ENCODE measurements around the gene INCA1. TPM values are rescaled to one million over a fixed set of nuclear protein-coding genes. Genes with fewer than 3 reads are reported as not detected.
A peak's percentile ranks its signal among the peaks of the same experiment; 100 is the strongest.

The INCA1 gene
- total RNA-seq, 1 donor from 2014 or later: not detected

- DNase-seq (ENCODE audit: low spot score in 2 of 2) (no peak), FAIRE-seq (no peak)
Observed at GRCh38 chr17:4972752-4973151, 24.6 kb downstream of the INCA1 start.

GRCh38 chr17:4972322-4972721 is 25.0 kb downstream of the INCA1 start:
- FAIRE-seq (no peak), DNase-seq (ENCODE audit: low spot score in 2 of 2) (no peak)

GRCh38 chr17:4971826-4972225 is 25.5 kb downstream of the INCA1 start:
- DNase-seq (ENCODE audit: low spot score in 2 of 2): no peak
- FAIRE-seq: no peak

- DNase-seq (ENCODE audit: low spot score in 2 of 2): no peak
Observed at GRCh38 chr17:4970273-4970672, 27.0 kb downstream of the INCA1 start.

GRCh38 chr17:4969551-4970173 is 27.7 kb downstream of the INCA1 start:
- no peak for DNase-seq (ENCODE audit: low spot score in 2 of 2)
- FAIRE-seq: no peak

More at GRCh38 chr17:4970273-4970672, 27.0 kb downstream of the INCA1 start:
- no peak for FAIRE-seq

GRCh38 chr17:4969047-4969550 is 28.2 kb downstream of the INCA1 start:
- no peak for FAIRE-seq
- DNase-seq (ENCODE audit: low spot score in 2 of 2): no peak

GRCh38 chr17:4968486-4969046 is 28.8 kb downstream of the INCA1 start:
- no peak for DNase-seq (ENCODE audit: low spot score in 2 of 2)
- FAIRE-seq: no peak

GRCh38 chr17:4967539-4968485 is 29.5 kb downstream of the INCA1 start, which contains the start of gene SPAG7:
Gene SPAG7 (minus strand): TSS chr17:4967817. CDS start chr17:4967804, 13 bp downstream.
- FAIRE-seq: no peak

GRCh38 chr17:4966844-4967538 is 30.3 kb downstream of the INCA1 start:
- FAIRE-seq (peak; percentile 97), DNase-seq (ENCODE audit: low spot score in 2 of 2) (peak; percentile 97 to 98)

More at GRCh38 chr17:4967539-4968485, 29.5 kb downstream of the INCA1 start, which contains the start of gene SPAG7:
- peak; percentile 95 to 97 for DNase-seq (ENCODE audit: low spot score in 2 of 2)

GRCh38 chr17:4965311-4965986 is 31.9 kb downstream of the INCA1 start:
- FAIRE-seq (no peak), DNase-seq (ENCODE audit: low spot score in 2 of 2) (no peak)

GRCh38 chr17:4960279-4960922 is 36.9 kb downstream of the INCA1 start:
- DNase-seq (ENCODE audit: low spot score in 2 of 2) (no peak), FAIRE-seq (no peak)

GRCh38 chr17:4959261-4959965 is 37.9 kb downstream of the INCA1 start:
- FAIRE-seq: no peak
- no peak for DNase-seq (ENCODE audit: low spot score in 2 of 2)

- DNase-seq (ENCODE audit: low spot score in 2 of 2) (no peak), FAIRE-seq (no peak)
Observed at GRCh38 chr17:4958102-4958501, 39.2 kb downstream of the INCA1 start.

GRCh38 chr17:4956493-4957061 is 40.7 kb downstream of the INCA1 start:
- no peak for DNase-seq (ENCODE audit: low spot score in 2 of 2)
- no peak for FAIRE-seq

- FAIRE-seq (no peak), DNase-seq (ENCODE audit: low spot score in 2 of 2) (no peak)
Observed at GRCh38 chr17:4955091-4955490, 42.2 kb downstream of the INCA1 start.

- FAIRE-seq (no peak), DNase-seq (ENCODE audit: low spot score in 2 of 2) (no peak)
Observed at GRCh38 chr17:4953451-4953961, 43.8 kb downstream of the INCA1 start.

GRCh38 chr17:4951486-4951885 is 45.8 kb downstream of the INCA1 start:
- DNase-seq (ENCODE audit: low spot score in 2 of 2) (no peak), FAIRE-seq (no peak)

- FAIRE-seq: no peak
- no peak for DNase-seq (ENCODE audit: low spot score in 2 of 2)
Observed at GRCh38 chr17:4950746-4951204, 46.5 kb downstream of the INCA1 start, which contains the start of gene ENO3. Gene ENO3 (plus strand): TSS chr17:4951119. CDS start chr17:4951830, 711 bp downstream.
